Measurements from ENCODE around the gene FAM241B. TPM values are rescaled to one million over a fixed set of nuclear protein-coding genes. Genes with fewer than 3 reads are reported as not detected.
A peak's percentile ranks its signal among the peaks of the same experiment; 100 is the strongest.

FAM241B gene
- total and polyA plus RNA-seq, 2 donors from 2014 or later, result 7.6 to 23.7 TPM

GRCh38 chr10:69674786-69675185 lies 44.7 kb downstream of the FAM241B start:
- FAIRE-seq (no peak), DNase-seq (no peak)
- H3K4me1 ChIP-seq (ENCODE audit: control insufficient read depth in 2 of 3, insufficient read depth in 2 of 3, low read depth in 1 of 3, low read length in 3 of 3), result no peaks in the 10 kb centered on the region
- H3K27ac ChIP-seq (ENCODE audit: low read depth in 2 of 2, low read length in 2 of 2), result no peak overlapping the region
- no peaks in the 10 kb centered on the region for H3K27me3 ChIP-seq (ENCODE audit: control insufficient read depth, insufficient read depth, low read length)
- TF ChIP-seq CTCF (IDR thresholded peaks at IDR 0.05; ENCODE audit: borderline replicate concordance, extremely low read depth, insufficient read depth), result no peak
- H3K9me3 ChIP-seq (ENCODE audit: control insufficient read depth in 2 of 3, insufficient read depth in 1 of 3, low read length in 3 of 3), result no peaks in the 10 kb centered on the region
- no peaks in the 10 kb centered on the region for H3K36me3 ChIP-seq (ENCODE audit: control insufficient read depth in 2 of 3, insufficient read depth in 3 of 3, low read length in 3 of 3)
- no peak overlapping the region for H3K4me3 ChIP-seq (ENCODE audit: low read length in 3 of 3)
- H3K9ac ChIP-seq (ENCODE audit: low read length in 3 of 3), result no peak overlapping the region
- intact Hi-C loops (cut with DNase I), result no loop called here

GRCh38 chr10:69676301-69676700 lies 46.3 kb downstream of the FAM241B start:
- Histone ChIP-seq H3K9ac (ENCODE audit: low read length in 3 of 3) (no peak overlapping the region), H3K36me3 (ENCODE audit: control insufficient read depth in 2 of 3, insufficient read depth in 3 of 3, low read length in 3 of 3) (no peaks in the 10 kb centered on the region), H3K4me1 (ENCODE audit: control insufficient read depth in 2 of 3, insufficient read depth in 2 of 3, low read depth in 1 of 3, low read length in 3 of 3) (no peaks in the 10 kb centered on the region), H3K27ac (ENCODE audit: low read depth in 2 of 2, low read length in 2 of 2) (no peak overlapping the region), H3K4me3 (ENCODE audit: low read length in 3 of 3) (no peak overlapping the region), H3K9me3 (ENCODE audit: control insufficient read depth in 2 of 3, insufficient read depth in 1 of 3, low read length in 3 of 3) (no peaks in the 10 kb centered on the region), H3K27me3 (ENCODE audit: control insufficient read depth, insufficient read depth, low read length) (no peaks in the 10 kb centered on the region)
- FAIRE-seq (no peak), DNase-seq (no peak)
- TF ChIP-seq CTCF (IDR thresholded peaks at IDR 0.05; ENCODE audit: borderline replicate concordance, extremely low read depth, insufficient read depth), result no peak
- intact Hi-C loops (cut with DNase I), result no loop called here

GRCh38 chr10:69677985-69678654 lies 48.1 kb downstream of the FAM241B start:
- TF ChIP-seq CTCF (IDR thresholded peaks at IDR 0.05; ENCODE audit: borderline replicate concordance, extremely low read depth, insufficient read depth), result no peak
- Histone ChIP-seq H3K4me1 (ENCODE audit: control insufficient read depth in 2 of 3, insufficient read depth in 2 of 3, low read depth in 1 of 3, low read length in 3 of 3) (peaks cover 0 to 7% (median 4%) of the 10 kb centered on the region in 3 donors), H3K36me3 (ENCODE audit: control insufficient read depth in 2 of 3, insufficient read depth in 3 of 3, low read length in 3 of 3) (no peaks in the 10 kb centered on the region), H3K27me3 (ENCODE audit: control insufficient read depth, insufficient read depth, low read length) (no peaks in the 10 kb centered on the region), H3K9ac (ENCODE audit: low read length in 3 of 3) (no peak overlapping the region), H3K27ac (ENCODE audit: low read depth in 2 of 2, low read length in 2 of 2) (no peak overlapping the region), H3K4me3 (ENCODE audit: low read length in 3 of 3) (no peak overlapping the region), H3K9me3 (ENCODE audit: control insufficient read depth in 2 of 3, insufficient read depth in 1 of 3, low read length in 3 of 3) (no peaks in the 10 kb centered on the region)
- no peak for DNase-seq
- intact Hi-C loops (cut with DNase I), result no loop called here
- no peak for FAIRE-seq

- intact Hi-C loops (cut with DNase I), result no loop called here
- FAIRE-seq, result no peak
- no peak overlapping the region for H3K9ac ChIP-seq (ENCODE audit: low read length in 3 of 3)
These were observed 49.7 kb downstream of the FAM241B start for GRCh38 chr10:69679736-69680135.

More at GRCh38 chr10:69679736-69680135, 49.7 kb downstream of the FAM241B start:
- peak in 1 of 5 donors; percentile 26 for DNase-seq
- no peaks in the 10 kb centered on the region for H3K9me3 ChIP-seq (ENCODE audit: control insufficient read depth in 2 of 3, insufficient read depth in 1 of 3, low read length in 3 of 3)
- no peak for TF ChIP-seq CTCF (IDR thresholded peaks at IDR 0.05; ENCODE audit: borderline replicate concordance, extremely low read depth, insufficient read depth)
- H3K4me1 ChIP-seq (ENCODE audit: control insufficient read depth in 2 of 3, insufficient read depth in 2 of 3, low read depth in 1 of 3, low read length in 3 of 3), result peaks cover 0 to 12% (median 11%) of the 10 kb centered on the region in 3 donors
- no peaks in the 10 kb centered on the region for H3K36me3 ChIP-seq (ENCODE audit: control insufficient read depth in 2 of 3, insufficient read depth in 3 of 3, low read length in 3 of 3)
- H3K27ac ChIP-seq (ENCODE audit: low read depth in 2 of 2, low read length in 2 of 2), result no peak overlapping the region
- no peaks in the 10 kb centered on the region for H3K27me3 ChIP-seq (ENCODE audit: control insufficient read depth, insufficient read depth, low read length)
- no peak overlapping the region for H3K4me3 ChIP-seq (ENCODE audit: low read length in 3 of 3)

Measured in kidney (tissue), 14 donors.